Measurements from ENCODE around the gene TNC.

The TNC gene

DNA sequence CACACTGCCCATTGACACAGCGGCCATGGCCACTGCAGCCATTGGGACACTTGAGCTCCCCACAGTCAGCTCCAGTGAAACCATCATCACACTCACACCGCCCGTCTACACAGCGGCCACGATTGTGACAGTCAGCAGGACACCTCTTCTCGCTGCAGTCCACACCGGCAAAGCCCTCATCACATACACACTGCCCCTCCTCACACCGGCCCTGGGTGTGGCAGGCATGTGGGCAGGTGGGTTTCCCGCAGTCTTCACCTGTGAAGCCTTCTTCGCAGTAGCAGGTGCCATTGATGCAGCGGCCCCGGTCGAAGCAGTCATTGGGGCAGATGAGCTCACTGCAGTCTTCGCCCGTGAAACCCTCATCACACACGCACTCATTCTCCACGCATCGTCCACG lies 31.5 kb downstream of the TNC start:
- CTCF ChIA-PET, result no interaction called here
- POLR2A ChIA-PET, result no interaction called here
- TF ChIP-seq, protein P1, sequence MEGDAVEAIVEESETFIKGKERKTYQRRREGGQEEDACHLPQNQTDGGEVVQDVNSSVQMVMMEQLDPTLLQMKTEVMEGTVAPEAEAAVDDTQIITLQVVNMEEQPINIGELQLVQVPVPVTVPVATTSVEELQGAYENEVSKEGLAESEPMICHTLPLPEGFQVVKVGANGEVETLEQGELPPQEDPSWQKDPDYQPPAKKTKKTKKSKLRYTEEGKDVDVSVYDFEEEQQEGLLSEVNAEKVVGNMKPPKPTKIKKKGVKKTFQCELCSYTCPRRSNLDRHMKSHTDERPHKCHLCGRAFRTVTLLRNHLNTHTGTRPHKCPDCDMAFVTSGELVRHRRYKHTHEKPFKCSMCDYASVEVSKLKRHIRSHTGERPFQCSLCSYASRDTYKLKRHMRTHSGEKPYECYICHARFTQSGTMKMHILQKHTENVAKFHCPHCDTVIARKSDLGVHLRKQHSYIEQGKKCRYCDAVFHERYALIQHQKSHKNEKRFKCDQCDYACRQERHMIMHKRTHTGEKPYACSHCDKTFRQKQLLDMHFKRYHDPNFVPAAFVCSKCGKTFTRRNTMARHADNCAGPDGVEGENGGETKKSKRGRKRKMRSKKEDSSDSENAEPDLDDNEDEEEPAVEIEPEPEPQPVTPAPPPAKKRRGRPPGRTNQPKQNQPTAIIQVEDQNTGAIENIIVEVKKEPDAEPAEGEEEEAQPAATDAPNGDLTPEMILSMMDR (IDR thresholded peaks at IDR 0.05; ENCODE audit: control extremely low read depth, extremely low read depth, low read depth, missing control alignments), result no peak
- no peak for DNase-seq (ENCODE audit: extremely low spot score)

DNA sequence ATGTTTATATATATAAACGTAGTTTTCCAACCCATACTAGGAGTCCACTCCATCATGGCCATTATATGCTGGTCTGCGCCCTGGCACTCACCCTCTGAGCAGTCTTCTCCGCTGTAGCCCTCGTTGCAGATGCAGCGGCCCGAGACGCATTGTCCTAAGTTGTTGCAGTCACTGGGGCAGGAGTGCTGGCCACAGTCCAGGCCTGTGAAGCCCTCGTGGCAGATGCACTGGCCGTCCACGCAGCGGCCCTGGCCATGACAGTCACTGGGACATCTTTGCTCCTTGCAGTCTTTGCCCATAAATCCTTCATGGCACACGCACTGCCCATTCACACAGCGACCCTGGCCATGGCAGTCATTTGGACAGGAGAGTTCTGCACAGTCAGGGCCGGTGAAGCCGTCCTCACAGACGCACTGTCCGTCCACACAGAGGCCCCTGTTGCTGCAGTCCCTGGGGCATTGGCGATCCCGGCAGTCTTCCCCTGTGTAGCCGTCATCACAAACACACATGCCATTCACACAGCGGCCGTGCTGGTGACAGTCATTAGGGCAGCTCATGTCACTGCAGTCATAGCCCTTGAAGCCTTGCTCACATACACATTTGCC lies 32.1 kb downstream of the TNC start:
- TF ChIP-seq, protein P1 (IDR thresholded peaks at IDR 0.05; ENCODE audit: control extremely low read depth, extremely low read depth, low read depth, missing control alignments), result no peak
- ChIA-PET CTCF (no interaction called here), POLR2A (no interaction called here)
- DNase-seq (ENCODE audit: extremely low spot score), result no peak

DNA sequence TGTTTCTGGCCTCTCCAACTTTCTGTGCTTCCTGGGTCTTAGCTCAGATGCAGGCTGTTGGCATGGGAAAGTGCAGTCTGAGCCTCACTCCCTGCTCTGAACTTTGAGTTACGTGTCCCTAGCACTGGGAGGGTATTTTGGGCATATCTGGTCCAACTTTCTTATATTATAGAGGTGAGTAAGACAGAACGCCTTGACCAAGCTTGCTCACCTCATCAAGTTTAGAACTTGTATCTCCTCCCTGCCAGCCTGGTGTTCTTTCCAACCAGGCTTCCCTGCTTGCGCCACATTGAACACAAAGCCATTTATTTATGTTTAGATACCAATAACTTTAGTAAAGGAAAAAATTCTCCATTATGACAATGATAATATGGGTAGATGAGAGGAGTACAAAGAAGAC lies 33.2 kb downstream of the TNC start:
- no peak for DNase-seq (ENCODE audit: extremely low spot score)
- TF ChIP-seq, protein P1 (IDR thresholded peaks at IDR 0.05; ENCODE audit: control extremely low read depth, extremely low read depth, low read depth, missing control alignments), result no peak
- CTCF ChIA-PET, result interaction anchor here (0.8 kb wide), 1 partner anchor 24 kb away, joined by 3 read pairs; no protein-coding TSS in a partner anchor
- POLR2A ChIA-PET, result no interaction called here

DNA sequence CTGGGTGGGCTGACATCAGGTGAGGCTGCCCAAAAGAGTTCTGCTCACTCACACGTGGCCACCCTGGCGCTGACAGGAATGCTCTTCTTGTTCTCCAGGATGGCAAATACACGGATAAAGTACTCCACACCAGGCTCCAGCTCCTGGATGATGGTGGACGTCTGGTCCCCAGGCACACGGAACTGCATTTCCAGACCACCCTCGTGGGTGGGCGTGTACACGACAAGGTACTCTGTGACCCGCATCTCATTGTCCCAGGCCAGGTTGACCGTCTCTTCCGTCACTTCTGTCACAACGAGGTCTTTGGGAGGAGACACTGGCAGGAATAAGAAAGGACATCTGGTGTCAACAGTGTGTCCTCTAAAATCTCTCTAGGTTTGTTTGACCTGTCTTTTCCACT lies 33.8 kb downstream of the TNC start:
- CTCF ChIA-PET, result no interaction called here
- DNase-seq (ENCODE audit: extremely low spot score), result no peak
- POLR2A ChIA-PET, result no interaction called here
- TF ChIP-seq, protein P1 (IDR thresholded peaks at IDR 0.05; ENCODE audit: control extremely low read depth, extremely low read depth, low read depth, missing control alignments), result no peak

DNA sequence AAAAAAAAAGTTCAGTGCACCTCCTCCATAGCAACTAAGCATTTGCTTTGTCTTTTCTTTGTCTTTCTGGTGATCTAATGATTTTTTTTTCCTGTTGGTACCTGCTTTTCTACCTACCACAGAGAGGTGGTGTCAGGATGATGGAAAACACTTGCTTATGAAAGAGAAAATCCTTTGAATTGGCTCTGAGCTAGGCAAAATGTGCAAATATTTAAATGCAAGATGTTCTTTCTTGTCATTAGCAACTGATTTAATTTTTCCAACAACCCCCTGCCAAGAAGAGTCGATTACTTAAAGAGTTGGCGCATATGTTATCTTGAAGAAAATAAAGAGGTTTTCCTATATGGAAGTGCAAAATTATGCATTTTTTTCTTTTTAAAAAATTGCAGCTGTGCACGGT lies 37.7 kb downstream of the TNC start:
- TF ChIP-seq, protein P1 (IDR thresholded peaks at IDR 0.05; ENCODE audit: control extremely low read depth, extremely low read depth, low read depth, missing control alignments), result no peak
- DNase-seq (ENCODE audit: extremely low spot score), result no peak
- ChIA-PET CTCF (no interaction called here), POLR2A (no interaction called here)

DNA sequence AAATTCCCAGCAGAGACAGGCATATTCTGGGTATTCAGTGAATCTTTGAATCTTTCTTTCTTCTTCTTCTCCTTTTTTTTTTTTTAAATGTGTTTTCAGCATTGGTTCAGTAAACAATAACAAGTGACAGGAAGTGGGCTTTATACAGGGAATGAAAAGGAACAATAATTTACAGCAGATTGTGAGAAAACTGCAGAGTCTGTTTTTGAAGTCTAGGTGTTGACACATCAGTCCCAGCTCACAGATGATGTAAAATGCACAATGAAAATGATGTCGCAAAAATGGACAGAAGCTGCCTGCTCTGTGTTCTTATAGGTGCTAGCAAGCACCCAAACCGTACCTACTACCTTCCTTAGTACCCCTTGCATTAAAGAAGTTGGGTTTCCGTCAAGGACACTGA lies 38.8 kb downstream of the TNC start:
- ChIA-PET CTCF (interaction anchor here (0.9 kb wide), 1 partner anchor 21 kb away, joined by 3 read pairs; no protein-coding TSS in a partner anchor), POLR2A (no interaction called here)
- no peak for DNase-seq (ENCODE audit: extremely low spot score)
- TF ChIP-seq, protein P1 (IDR thresholded peaks at IDR 0.05; ENCODE audit: control extremely low read depth, extremely low read depth, low read depth, missing control alignments), result no peak

DNA sequence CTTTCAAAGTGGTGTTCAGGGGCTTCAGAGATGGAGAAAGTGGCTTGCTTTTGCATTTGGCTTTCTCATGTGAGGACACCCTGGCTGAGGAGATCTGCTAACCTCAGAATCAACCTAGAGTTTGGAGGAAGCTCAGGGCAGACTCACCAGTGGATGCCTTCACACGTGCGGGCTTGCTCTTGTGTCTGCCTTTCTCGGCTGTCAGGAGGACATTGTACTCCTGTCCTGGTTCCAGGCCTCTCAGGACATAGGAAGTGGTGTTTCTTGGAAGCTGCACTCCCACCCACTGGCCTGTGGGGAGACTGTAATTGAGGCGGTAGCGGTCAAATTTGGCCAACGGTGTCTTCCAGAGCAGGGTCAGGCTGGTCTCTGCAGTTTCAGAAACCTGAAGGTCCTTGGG lies 44.5 kb downstream of the TNC start:
- no peak for DNase-seq (ENCODE audit: extremely low spot score)
- POLR2A ChIA-PET, result no interaction called here
- CTCF ChIA-PET, result no interaction called here
- TF ChIP-seq, protein P1 (IDR thresholded peaks at IDR 0.05; ENCODE audit: control extremely low read depth, extremely low read depth, low read depth, missing control alignments), result no peak
